Measurements from ENCODE around the gene NTN3. TPM values are rescaled to one million over a fixed set of nuclear protein-coding genes. Genes with fewer than 3 reads are reported as not detected.
"Not testable (repeated sequence)": the region's sequence is repeated elsewhere in the genome, so short reads cannot be mapped to it uniquely, and the experiment has no call there.

NTN3 gene
- total and polyA plus RNA-seq, 2 of the 8 experiments (the other 6 are each of a cell fraction or from before 2014, with no cell fraction given): 0.30 to 0.34 TPM

- TF ChIP-seq HDAC6 (IDR thresholded peaks at IDR 0.05; ENCODE audit: low read depth, low read length): no peak
- TF ChIP-seq MAFK (IDR thresholded peaks at IDR 0.05; ENCODE audit: low read depth, low read length): no peak
- no peak for TF ChIP-seq TCF12 (IDR thresholded peaks at IDR 0.05; ENCODE audit: low read depth, low read length)
- no peak for TF ChIP-seq EP300 (IDR thresholded peaks at IDR 0.05; ENCODE audit: borderline replicate concordance in 1 of 2, low read depth in 2 of 2, low read length in 2 of 2)
Measured at GRCh38 chr16:2432801-2433505, 38.1 kb upstream of the NTN3 start (continued).

- not testable (repeated sequence) for H2BK5ac ChIP-seq (ENCODE audit: low read depth, low read length); H3K79me2 ChIP-seq (ENCODE audit: control insufficient read depth in 1 of 2, insufficient read depth in 2 of 2, low read length in 2 of 2); H2AFZ ChIP-seq (ENCODE audit: low read length); H3K4me3 ChIP-seq (ENCODE audit: extremely low read depth in 1 of 4, insufficient read depth in 2 of 4, low read depth in 3 of 4, low read length in 4 of 4); H2BK12ac ChIP-seq (ENCODE audit: low read depth, low read length); H2AK5ac ChIP-seq (ENCODE audit: low read depth, low read length); H3K4me2 ChIP-seq (ENCODE audit: insufficient read depth in 1 of 2, low read depth in 2 of 2, low read length in 2 of 2); H4K91ac ChIP-seq (replicated peaks; ENCODE audit: insufficient read length, low read length); H2BK20ac ChIP-seq (ENCODE audit: low read length); H4K8ac ChIP-seq (ENCODE audit: extremely low read depth, insufficient read depth, low read length); H3K4ac ChIP-seq (replicated peaks; ENCODE audit: insufficient read length, low read depth, low read length); H2BK120ac ChIP-seq (replicated peaks; ENCODE audit: low read depth, low read length); H3K4me1 ChIP-seq (replicated peaks in 1 of 4; ENCODE audit: control insufficient read depth in 3 of 4, insufficient read depth in 4 of 4, low read length in 3 of 4); H3K9me3 ChIP-seq (ENCODE audit: insufficient read depth in 2 of 2, low read depth in 1 of 2, low read length in 1 of 2); DNase-seq (ENCODE audit: low read depth in 1 of 2, low spot score in 2 of 2); H3K56ac ChIP-seq (replicated peaks; ENCODE audit: insufficient read length, low read depth, low read length); H3K23me2 ChIP-seq (ENCODE audit: low read depth, low read length); H3K23ac ChIP-seq (ENCODE audit: insufficient read length); H3K14ac ChIP-seq (ENCODE audit: insufficient read length); H2BK15ac ChIP-seq (ENCODE audit: low read length); H4K5ac ChIP-seq (ENCODE audit: insufficient read length, low read depth, low read length); FAIRE-seq; H3K27ac ChIP-seq (ENCODE audit: low read depth, low read length); H3K27me3 ChIP-seq (replicated peaks in 1 of 4; ENCODE audit: control insufficient read depth in 3 of 4, extremely low read depth in 1 of 4, insufficient read depth in 3 of 4, low read length in 3 of 4); H3K79me1 ChIP-seq (ENCODE audit: low read depth, low read length); H3K18ac ChIP-seq (ENCODE audit: extremely low read depth, low read length); H3K9ac ChIP-seq (replicated peaks in 1 of 4; ENCODE audit: extremely low read depth in 1 of 4, low read depth in 3 of 4, low read length in 3 of 4)
- Histone ChIP-seq H3K36me3 (ENCODE audit: control insufficient read depth in 2 of 4, insufficient read depth in 4 of 4, low read length in 3 of 4) (peaks cover 33 to 71% (median 59%) of the 10 kb centered on the region in 4 experiments), H4K20me1 (replicated peaks in 1 of 2; ENCODE audit: control insufficient read depth in 1 of 2, insufficient read depth in 2 of 2, low read length in 2 of 2) (peaks cover 12 to 17% of the 10 kb centered on the region in 2 experiments)
- CTCF ChIA-PET (ENCODE audit: partially characterized antibody): interaction anchor here (0.6 to 1.4 kb wide), 3 partner anchors 24 to 80 kb away, joined by 3 to 4 read pairs (median 3); partner anchors contain the start of gene TEDC2
- 94% methylated on average over 2 of the region's 4 CpGs; no CpG with 5 or more reads in 1 of the 2 experiments for WGBS, 2 experiments (ENCODE audit: extremely low coverage in 1 of 2, insufficient coverage in 1 of 2, insufficient read length in 1 of 2, insufficient replicate concordance in 2 of 2, low coverage in 1 of 2, low lambda C conversion rate in 2 of 2, missing lambda C conversion rate in 1 of 2)
- POLR2A ChIA-PET (ENCODE audit: partially characterized antibody): interaction anchor here (1.2 kb wide), 1 partner anchor 13 kb away, joined by 7 read pairs; no protein-coding TSS in a partner anchor
Measured at GRCh38 chr16:2435236-2435635, 35.9 kb upstream of the NTN3 start.
